Tibial nerve (tissue), 4 donors: Measurements from ENCODE around the gene PLCB1. TPM values are rescaled to one million over a fixed set of nuclear protein-coding genes. Genes with fewer than 3 reads are reported as not detected.

Source experiments
- DNase-seq, 2 donors: peaks; one replicate each; pipeline ENCODE4 v3.0.0-alpha.2; 2019; ENCODE audit warnings: low spot score in 2 of 2
- H3K27ac ChIP-seq, 4 donors: fragments of 200-600 bp; sonication (generic) in 3 of 4; one replicate each; pipeline ENCODE4 v1.5.1; 2017 to 2019; ENCODE audit warnings: mild to moderate bottlenecking in 1 of 4
- H3K27me3 ChIP-seq, 2 donors: fragments of 200-600 bp; sonication (generic) in 1 of 2; one replicate each; pipeline versions ENCODE4 v1.5.1 to v1.6.0; 2017 to 2019
- H3K36me3 ChIP-seq, 3 donors: fragments of 200-600 bp; sonication (generic); one replicate each; pipeline ENCODE4 v1.5.1; 2018 to 2019
- H3K4me1 ChIP-seq, 4 donors: fragments of 200-600 bp; sonication (generic) in 3 of 4; one replicate each; pipeline ENCODE4 v1.5.1; 2017 to 2019
- H3K4me3 ChIP-seq, 4 donors: fragments of 200-600 bp; sonication (generic) in 3 of 4; one replicate each; pipeline ENCODE4 v1.5.1; 2017 to 2019; ENCODE audit warnings: mild to moderate bottlenecking in 1 of 4, moderate library complexity in 1 of 4
- H3K9me3 ChIP-seq, 4 donors: fragments of 200-600 bp; sonication (generic) in 3 of 4; one replicate each; pipeline ENCODE4 v1.5.1; 2017 to 2019
- CTCF ChIP-seq, 5 experiments: fragments of 200-600 bp in 3 of 5; fragments of 450-650 bp in 2 of 5; sonication (generic) in 3 of 5; IDR thresholded peaks; one replicate each; pipeline ENCODE4 v1.5.1; 2016 to 2019; ENCODE audit warnings: antibody characterized with exemption in 5 of 5, mild to moderate bottlenecking in 3 of 5, moderate library complexity in 2 of 5
- EP300 ChIP-seq, 2 donors: sonication (generic); formaldehyde crosslinking; IDR thresholded peaks; one replicate each; pipeline ENCODE4 v1.6.1; 2017; ENCODE audit warnings: antibody characterized with exemption in 2 of 2, mild to moderate bottlenecking in 1 of 2
- POLR2A ChIP-seq, 2 donors: fragments of 450-650 bp; IDR thresholded peaks; one replicate each; pipeline ENCODE4 v1.6.1; 2017; ENCODE audit warnings: antibody characterized with exemption in 2 of 2, mild to moderate bottlenecking in 2 of 2, moderate library complexity in 2 of 2
- WGBS, 2 donors: methylation state at CpG; one replicate each; pipeline ENCODE4 v1.1.5; 2018; 5-methylcytosine and 5-hydroxymethylcytosine counted together
- total RNA-seq, 4 donors: library from RNA; depleted of rRNA; stranded (reverse); fragments of >200 nt; gene quantifications; one replicate each; pipeline ENCODE4 v1.1.0, GENCODE V29; 2016

The PLCB1 gene
- total RNA-seq, 4 donors from 2014 or later: 34.7 to 52.8 (median 39.2) TPM

GRCh38 chr20:8369311-8369710 lies 237.2 kb downstream of the PLCB1 start:
- H3K4me3 ChIP-seq: no peak overlapping the region
- TF ChIP-seq CTCF (IDR thresholded peaks at IDR 0.05): no peak
- no peak for TF ChIP-seq POLR2A (IDR thresholded peaks at IDR 0.05)
- no peak for TF ChIP-seq EP300 (IDR thresholded peaks at IDR 0.05)
- DNase-seq: no peak
- H3K36me3 ChIP-seq: no peaks in the 10 kb centered on the region
- H3K9me3 ChIP-seq: no peaks in the 10 kb centered on the region
- 92 to 96% methylated on average over 2 of the region's 2 CpGs for WGBS, 2 donors
- H3K4me1 ChIP-seq: no peaks in the 10 kb centered on the region
- no peaks in the 10 kb centered on the region for H3K27me3 ChIP-seq
- no peak overlapping the region for H3K27ac ChIP-seq

- 97 to 98% methylated on average over 5 of the region's 5 CpGs for WGBS, 2 donors
- no peak for DNase-seq
- Histone ChIP-seq H3K36me3 (no peaks in the 10 kb centered on the region), H3K4me3 (no peak overlapping the region), H3K27ac (no peak overlapping the region), H3K4me1 (peaks cover 0 to 7% (median 0%) of the 10 kb centered on the region in 4 donors), H3K27me3 (no peaks in the 10 kb centered on the region), H3K9me3 (no peaks in the 10 kb centered on the region)
- TF ChIP-seq CTCF (IDR thresholded peaks at IDR 0.05): no peak
- no peak for TF ChIP-seq POLR2A (IDR thresholded peaks at IDR 0.05)
- TF ChIP-seq EP300 (IDR thresholded peaks at IDR 0.05): no peak
These were observed 238.7 kb downstream of the PLCB1 start for GRCh38 chr20:8370774-8371173.

GRCh38 chr20:8372824-8373380 lies 240.8 kb downstream of the PLCB1 start:
- no peaks in the 10 kb centered on the region for H3K9me3 ChIP-seq
- no peak overlapping the region for H3K4me3 ChIP-seq
- 81 to 86% methylated on average over 5 of the region's 5 CpGs for WGBS, 2 donors
- no peaks in the 10 kb centered on the region for H3K36me3 ChIP-seq
- no peak overlapping the region for H3K27ac ChIP-seq
- TF ChIP-seq CTCF (IDR thresholded peaks at IDR 0.05) (no peak), POLR2A (IDR thresholded peaks at IDR 0.05) (no peak), EP300 (IDR thresholded peaks at IDR 0.05) (no peak)
- no peaks in the 10 kb centered on the region for H3K27me3 ChIP-seq
- H3K4me1 ChIP-seq: peaks cover 0 to 12% (median 0%) of the 10 kb centered on the region in 4 donors
- no peak for DNase-seq

GRCh38 chr20:8373579-8373978 lies 241.5 kb downstream of the PLCB1 start:
- DNase-seq: no peak
- Histone ChIP-seq H3K36me3 (no peaks in the 10 kb centered on the region), H3K27ac (no peak overlapping the region), H3K4me3 (no peak overlapping the region), H3K9me3 (no peaks in the 10 kb centered on the region), H3K27me3 (no peaks in the 10 kb centered on the region), H3K4me1 (peaks cover 0 to 12% (median 0%) of the 10 kb centered on the region in 4 donors)
- TF ChIP-seq EP300 (IDR thresholded peaks at IDR 0.05): no peak
- WGBS, 2 donors: 95 to 98% methylated on average over 1 of the region's 1 CpG

GRCh38 chr20:8375898-8376297 lies 243.8 kb downstream of the PLCB1 start:
- DNase-seq: no peak
- TF ChIP-seq POLR2A (IDR thresholded peaks at IDR 0.05) (no peak), CTCF (IDR thresholded peaks at IDR 0.05) (no peak), EP300 (IDR thresholded peaks at IDR 0.05) (no peak)
- no peaks in the 10 kb centered on the region for H3K36me3 ChIP-seq
- 42 to 50% methylated on average over 2 of the region's 2 CpGs for WGBS, 2 donors
- H3K4me1 ChIP-seq: peaks cover 0 to 12% (median 0%) of the 10 kb centered on the region in 4 donors
- peaks cover 0 to 3% (median 0%) of the 10 kb centered on the region in 4 donors for H3K9me3 ChIP-seq
- H3K27ac ChIP-seq: no peak overlapping the region
- H3K27me3 ChIP-seq: no peaks in the 10 kb centered on the region
- H3K4me3 ChIP-seq: no peak overlapping the region
